Liver (tissue), 9 donors: Measurements from ENCODE around the gene SKI. TPM values are rescaled to one million over a fixed set of nuclear protein-coding genes. Genes with fewer than 3 reads are reported as not detected.

ENCODE experiments used
- DNase-seq: peaks from one replicate; pipeline ENCODE4 v3.0.0-alpha.2; 2017; ENCODE audit warnings: low spot score
- H3K27ac ChIP-seq, 2 donors: one replicate each; pipeline ENCODE4 v1.7.0; 2013; ENCODE audit warnings: inconsistent platforms in 2 of 2, low read length in 2 of 2, control low read depth in 1 of 2, low read depth in 1 of 2, mild to moderate bottlenecking in 1 of 2
- H3K27me3 ChIP-seq, 4 donors: one replicate each; pipeline versions ENCODE4 v1.6.1 to v1.7.0; 2013; ENCODE audit warnings: low read length in 3 of 4, inconsistent platforms in 1 of 4, mild to moderate bottlenecking in 1 of 4, moderate library complexity in 1 of 4; ENCODE audit not compliant: control insufficient read depth in 4 of 4, insufficient read depth in 4 of 4
- H3K36me3 ChIP-seq, 4 donors: one replicate each; pipeline versions ENCODE4 v1.6.1 to v1.7.0; 2013; ENCODE audit warnings: low read length in 3 of 4, mild to moderate bottlenecking in 3 of 4, low read depth in 1 of 4, moderate library complexity in 1 of 4; ENCODE audit not compliant: control insufficient read depth in 4 of 4, insufficient read depth in 3 of 4
- H3K4me1 ChIP-seq, 4 donors: one replicate each; pipeline versions ENCODE4 v1.6.1 to v1.7.0; 2013; ENCODE audit warnings: low read length in 3 of 4, mild to moderate bottlenecking in 3 of 4, moderate library complexity in 1 of 4; ENCODE audit not compliant: control insufficient read depth in 4 of 4, insufficient read depth in 4 of 4
- H3K4me3 ChIP-seq, 3 donors: one replicate each; pipeline versions ENCODE4 v1.6.1 to v1.7.0; 2013; ENCODE audit warnings: low read length in 3 of 3, control low read depth in 1 of 3, low read depth in 1 of 3, mild to moderate bottlenecking in 1 of 3
- H3K9ac ChIP-seq, 2 donors: one replicate each; pipeline ENCODE4 v1.7.0; 2013; ENCODE audit warnings: low read length in 2 of 2, mild to moderate bottlenecking in 2 of 2, moderate library complexity in 2 of 2, control low read depth in 1 of 2, low read depth in 1 of 2
- H3K9me3 ChIP-seq, 4 donors: one replicate each; pipeline versions ENCODE4 v1.6.1 to v1.7.0; 2013; ENCODE audit warnings: low read length in 3 of 4; ENCODE audit not compliant: control insufficient read depth in 4 of 4
- EGR1 ChIP-seq, 2 donors: IDR thresholded peaks; 2 replicates each; pipeline ENCODE4 v1.6.1; 2016 to 2018; ENCODE audit warnings: antibody characterized with exemption in 2 of 2, low read depth in 2 of 2
- FOXA1 ChIP-seq: IDR thresholded peaks from 2 replicates; pipeline ENCODE4 v1.6.1; 2016; ENCODE audit warnings: antibody characterized with exemption
- FOXA2 ChIP-seq: IDR thresholded peaks from 2 replicates; pipeline ENCODE4 v1.6.1; 2016; ENCODE audit warnings: antibody characterized with exemption
- GABPA ChIP-seq, 2 donors: IDR thresholded peaks in 1 of 2; conservative IDR thresholded peaks in 1 of 2; 2 replicates each; pipeline ENCODE4 v1.6.1; 2016; ENCODE audit warnings: antibody characterized with exemption in 2 of 2, mild to moderate bottlenecking in 1 of 2, moderate library complexity in 1 of 2
- HNF4A ChIP-seq, 2 donors: conservative IDR thresholded peaks; 2 replicates each; pipeline ENCODE4 v1.6.1; 2016; ENCODE audit warnings: antibody characterized with exemption in 2 of 2, mild to moderate bottlenecking in 2 of 2
- HNF4G ChIP-seq: IDR thresholded peaks from 2 replicates; pipeline ENCODE4 v1.6.1; 2016; ENCODE audit warnings: antibody characterized with exemption
- JUND ChIP-seq, 2 donors: IDR thresholded peaks; 2 replicates each; pipeline ENCODE4 v1.6.1; 2016; ENCODE audit warnings: antibody characterized with exemption in 2 of 2
- NR2F2 ChIP-seq: IDR thresholded peaks from 2 replicates; pipeline ENCODE4 v1.6.1; 2016; ENCODE audit warnings: antibody characterized with exemption
- RAD21 ChIP-seq, 2 donors: IDR thresholded peaks; 2 replicates each; pipeline ENCODE4 v1.6.1; 2016; ENCODE audit warnings: antibody characterized with exemption in 2 of 2, mild to moderate bottlenecking in 2 of 2
- RXRA ChIP-seq, 2 donors: IDR thresholded peaks; 2 replicates each; pipeline ENCODE4 v1.6.1; 2017 to 2018; ENCODE audit warnings: antibody characterized with exemption in 2 of 2, mild to moderate bottlenecking in 1 of 2
- SP1 ChIP-seq: IDR thresholded peaks from 2 replicates; pipeline ENCODE4 v1.6.1; 2018; ENCODE audit warnings: antibody characterized with exemption, mild to moderate bottlenecking
- TAF1 ChIP-seq: conservative IDR thresholded peaks from 2 replicates; pipeline ENCODE4 v1.6.1; 2016; ENCODE audit warnings: antibody characterized with exemption, mild to moderate bottlenecking
- YY1 ChIP-seq: IDR thresholded peaks from 2 replicates; pipeline ENCODE4 v1.6.1; 2016; ENCODE audit warnings: antibody characterized with exemption, mild to moderate bottlenecking
- WGBS: extraction: QIAGEN DNeasy Blood & Tissue Kit; methylation state at CpG from one replicate; pipeline ENCODE4 v1.1.7; 2013; 5-methylcytosine and 5-hydroxymethylcytosine counted together
- polyA plus RNA-seq, 2 donors: library from polyadenylated mRNA; stranded (reverse) in 1 of 2; unstranded in 1 of 2; fragments of 200-250 nt in 1 of 2; fragments of >200 nt in 1 of 2; fragmentation: Nextera tagmentation in 1 of 2; extraction: Ambion mirVana in 1 of 2; gene quantifications; one replicate each; pipeline versions ENCODE4 v1.2.1 to v1.2.3, GENCODE V29; 2013 to 2015
- total RNA-seq, 2 donors: library from RNA; depleted of rRNA; stranded (reverse); fragments of >200 nt; gene quantifications; one replicate each; pipeline ENCODE4 v1.2.3, GENCODE V29; 2014
- TF ChIP-seq, protein P1 (sequence below): IDR thresholded peaks from 2 replicates; pipeline ENCODE4 v1.6.1; 2016; ENCODE audit warnings: antibody characterized with exemption
- TF ChIP-seq, protein P2 (sequence below): fragments of 150-350 bp; IDR thresholded peaks from 2 replicates; pipeline ENCODE4 v1.5.1; 2017; ENCODE audit warnings: improper control_type of control experiment, low read depth, low read length; ENCODE audit not compliant: missing input control
- TF ChIP-seq, protein P3 (sequence below): IDR thresholded peaks from 2 replicates; pipeline ENCODE4 v1.6.1; 2016; ENCODE audit warnings: antibody characterized with exemption
- TF ChIP-seq, protein P4 (sequence below): IDR thresholded peaks from 2 replicates; pipeline ENCODE4 v1.6.1; 2016; ENCODE audit warnings: antibody characterized with exemption, mild to moderate bottlenecking
- TF ChIP-seq, protein P5 (sequence below): IDR thresholded peaks from 2 replicates; pipeline ENCODE4 v1.6.1; 2016; ENCODE audit warnings: antibody characterized with exemption
- donor health status: healthy.
- donor health status: healthy.
- donor health status: healthy.
- donor health status: healthy.
- donor health status: healthy.

Gene SKI
- total and polyA plus RNA-seq, 4 donors, result 3.2 to 21.3 (median 19.5) TPM

DNA sequence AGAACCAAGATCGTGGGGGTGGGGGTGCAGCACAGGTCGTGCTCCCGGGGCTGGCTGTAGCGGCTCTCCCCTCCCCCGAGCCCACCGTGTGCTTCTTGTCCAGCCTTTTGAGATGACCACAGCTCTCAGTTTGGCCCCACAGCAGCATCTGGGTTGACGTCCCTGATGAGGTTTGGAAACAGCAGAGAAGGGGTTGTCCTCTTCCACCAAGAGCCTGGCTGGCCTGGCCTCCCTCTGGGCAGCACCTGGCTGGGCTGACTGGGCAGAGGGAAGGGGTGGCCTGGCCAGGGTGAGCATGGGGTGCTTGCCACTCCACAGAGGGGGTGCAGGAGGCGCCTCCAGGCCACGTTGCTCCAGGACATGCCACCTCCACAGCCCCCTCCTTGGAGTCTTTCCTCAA is 61.5 kb downstream of the SKI start:
- H3K4me1 ChIP-seq, result peaks cover 21 to 61% (median 40%) of the 10 kb centered on the region in 4 donors
- H3K4me3 ChIP-seq, result no peak overlapping the region
- peak overlapping the region in 1 of 2 donors; percentile 47 for H3K27ac ChIP-seq
- H3K9ac ChIP-seq, result no peak overlapping the region
- TF ChIP-seq RXRA (IDR thresholded peaks at IDR 0.05) (no peak), HNF4G (no peak), GABPA (IDR thresholded peaks at IDR 0.05 in 1 of 2, conservative IDR thresholded peaks at IDR 0.05 in 1 of 2) (no peak), JUND (IDR thresholded peaks at IDR 0.05) (no peak), FOXA2 (no peak), EGR1 (IDR thresholded peaks at IDR 0.05; ENCODE audit: low read depth in 2 of 2) (no peak), NR2F2 (no peak), YY1 (no peak), TAF1 (no peak), RAD21 (IDR thresholded peaks at IDR 0.05) (no peak), SP1 (no peak), HNF4A (conservative IDR thresholded peaks at IDR 0.05) (no peak), FOXA1 (no peak)
- TF ChIP-seq, protein P1, sequence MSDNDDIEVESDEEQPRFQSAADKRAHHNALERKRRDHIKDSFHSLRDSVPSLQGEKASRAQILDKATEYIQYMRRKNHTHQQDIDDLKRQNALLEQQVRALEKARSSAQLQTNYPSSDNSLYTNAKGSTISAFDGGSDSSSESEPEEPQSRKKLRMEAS, result no peak
- TF ChIP-seq, protein P2, sequence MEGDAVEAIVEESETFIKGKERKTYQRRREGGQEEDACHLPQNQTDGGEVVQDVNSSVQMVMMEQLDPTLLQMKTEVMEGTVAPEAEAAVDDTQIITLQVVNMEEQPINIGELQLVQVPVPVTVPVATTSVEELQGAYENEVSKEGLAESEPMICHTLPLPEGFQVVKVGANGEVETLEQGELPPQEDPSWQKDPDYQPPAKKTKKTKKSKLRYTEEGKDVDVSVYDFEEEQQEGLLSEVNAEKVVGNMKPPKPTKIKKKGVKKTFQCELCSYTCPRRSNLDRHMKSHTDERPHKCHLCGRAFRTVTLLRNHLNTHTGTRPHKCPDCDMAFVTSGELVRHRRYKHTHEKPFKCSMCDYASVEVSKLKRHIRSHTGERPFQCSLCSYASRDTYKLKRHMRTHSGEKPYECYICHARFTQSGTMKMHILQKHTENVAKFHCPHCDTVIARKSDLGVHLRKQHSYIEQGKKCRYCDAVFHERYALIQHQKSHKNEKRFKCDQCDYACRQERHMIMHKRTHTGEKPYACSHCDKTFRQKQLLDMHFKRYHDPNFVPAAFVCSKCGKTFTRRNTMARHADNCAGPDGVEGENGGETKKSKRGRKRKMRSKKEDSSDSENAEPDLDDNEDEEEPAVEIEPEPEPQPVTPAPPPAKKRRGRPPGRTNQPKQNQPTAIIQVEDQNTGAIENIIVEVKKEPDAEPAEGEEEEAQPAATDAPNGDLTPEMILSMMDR, result no peak
- TF ChIP-seq, protein P3, sequence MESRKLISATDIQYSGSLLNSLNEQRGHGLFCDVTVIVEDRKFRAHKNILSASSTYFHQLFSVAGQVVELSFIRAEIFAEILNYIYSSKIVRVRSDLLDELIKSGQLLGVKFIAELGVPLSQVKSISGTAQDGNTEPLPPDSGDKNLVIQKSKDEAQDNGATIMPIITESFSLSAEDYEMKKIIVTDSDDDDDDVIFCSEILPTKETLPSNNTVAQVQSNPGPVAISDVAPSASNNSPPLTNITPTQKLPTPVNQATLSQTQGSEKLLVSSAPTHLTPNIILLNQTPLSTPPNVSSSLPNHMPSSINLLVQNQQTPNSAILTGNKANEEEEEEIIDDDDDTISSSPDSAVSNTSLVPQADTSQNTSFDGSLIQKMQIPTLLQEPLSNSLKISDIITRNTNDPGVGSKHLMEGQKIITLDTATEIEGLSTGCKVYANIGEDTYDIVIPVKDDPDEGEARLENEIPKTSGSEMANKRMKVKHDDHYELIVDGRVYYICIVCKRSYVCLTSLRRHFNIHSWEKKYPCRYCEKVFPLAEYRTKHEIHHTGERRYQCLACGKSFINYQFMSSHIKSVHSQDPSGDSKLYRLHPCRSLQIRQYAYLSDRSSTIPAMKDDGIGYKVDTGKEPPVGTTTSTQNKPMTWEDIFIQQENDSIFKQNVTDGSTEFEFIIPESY, result no peak
- TF ChIP-seq, protein P4, sequence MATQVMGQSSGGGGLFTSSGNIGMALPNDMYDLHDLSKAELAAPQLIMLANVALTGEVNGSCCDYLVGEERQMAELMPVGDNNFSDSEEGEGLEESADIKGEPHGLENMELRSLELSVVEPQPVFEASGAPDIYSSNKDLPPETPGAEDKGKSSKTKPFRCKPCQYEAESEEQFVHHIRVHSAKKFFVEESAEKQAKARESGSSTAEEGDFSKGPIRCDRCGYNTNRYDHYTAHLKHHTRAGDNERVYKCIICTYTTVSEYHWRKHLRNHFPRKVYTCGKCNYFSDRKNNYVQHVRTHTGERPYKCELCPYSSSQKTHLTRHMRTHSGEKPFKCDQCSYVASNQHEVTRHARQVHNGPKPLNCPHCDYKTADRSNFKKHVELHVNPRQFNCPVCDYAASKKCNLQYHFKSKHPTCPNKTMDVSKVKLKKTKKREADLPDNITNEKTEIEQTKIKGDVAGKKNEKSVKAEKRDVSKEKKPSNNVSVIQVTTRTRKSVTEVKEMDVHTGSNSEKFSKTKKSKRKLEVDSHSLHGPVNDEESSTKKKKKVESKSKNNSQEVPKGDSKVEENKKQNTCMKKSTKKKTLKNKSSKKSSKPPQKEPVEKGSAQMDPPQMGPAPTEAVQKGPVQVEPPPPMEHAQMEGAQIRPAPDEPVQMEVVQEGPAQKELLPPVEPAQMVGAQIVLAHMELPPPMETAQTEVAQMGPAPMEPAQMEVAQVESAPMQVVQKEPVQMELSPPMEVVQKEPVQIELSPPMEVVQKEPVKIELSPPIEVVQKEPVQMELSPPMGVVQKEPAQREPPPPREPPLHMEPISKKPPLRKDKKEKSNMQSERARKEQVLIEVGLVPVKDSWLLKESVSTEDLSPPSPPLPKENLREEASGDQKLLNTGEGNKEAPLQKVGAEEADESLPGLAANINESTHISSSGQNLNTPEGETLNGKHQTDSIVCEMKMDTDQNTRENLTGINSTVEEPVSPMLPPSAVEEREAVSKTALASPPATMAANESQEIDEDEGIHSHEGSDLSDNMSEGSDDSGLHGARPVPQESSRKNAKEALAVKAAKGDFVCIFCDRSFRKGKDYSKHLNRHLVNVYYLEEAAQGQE, result no peak
- TF ChIP-seq, protein P5, sequence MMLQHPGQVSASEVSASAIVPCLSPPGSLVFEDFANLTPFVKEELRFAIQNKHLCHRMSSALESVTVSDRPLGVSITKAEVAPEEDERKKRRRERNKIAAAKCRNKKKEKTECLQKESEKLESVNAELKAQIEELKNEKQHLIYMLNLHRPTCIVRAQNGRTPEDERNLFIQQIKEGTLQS, result no peak
- 74% methylated on average over 9 of the region's 9 CpGs for WGBS
- DNase-seq, result no peak
- H3K27me3 ChIP-seq, result no peaks in the 10 kb centered on the region
- H3K36me3 ChIP-seq, result peaks cover 0 to 1% (median 0%) of the 10 kb centered on the region in 4 donors
- no peaks in the 10 kb centered on the region for H3K9me3 ChIP-seq
